ENCODE results near the gene CHST11. TPM values are rescaled to one million over a fixed set of nuclear protein-coding genes. Genes with fewer than 3 reads are reported as not detected.

The CHST11 gene
- total RNA-seq, 2 donors from 2014 or later = 36.2 to 61.7 TPM

- H3K4me1 Mint-ChIP-seq = peaks cover 64% of the 10 kb centered on the region
- ATAC-seq (replicated peaks) = no peak
- H3K9me3 Mint-ChIP-seq = no peaks in the 10 kb centered on the region
- no peak overlapping the region for H3K4me3 Mint-ChIP-seq
- peaks cover 10% of the 10 kb centered on the region for H3K36me3 Mint-ChIP-seq (ENCODE audit: low read depth)
- H3K27me3 Mint-ChIP-seq = no peaks in the 10 kb centered on the region
- H3K27ac Mint-ChIP-seq = no peak overlapping the region
These were observed 31.6 kb downstream of the CHST11 start for GRCh38 chr12:104488374-104488773.

- peak overlapping the region; percentile 60 for H3K27ac Mint-ChIP-seq
- H3K27me3 Mint-ChIP-seq = no peaks in the 10 kb centered on the region
- H3K36me3 Mint-ChIP-seq (ENCODE audit: low read depth) = no peaks in the 10 kb centered on the region
- peaks cover 63% of the 10 kb centered on the region for H3K4me1 Mint-ChIP-seq
- ATAC-seq (replicated peaks) = no peak
- H3K9me3 Mint-ChIP-seq = no peaks in the 10 kb centered on the region
- H3K4me3 Mint-ChIP-seq = peak overlapping the region; percentile 59
These were observed 33.4 kb downstream of the CHST11 start for GRCh38 chr12:104490186-104490585.

GRCh38 chr12:104490850-104491249, 34.1 kb downstream of the CHST11 start:
- Mint-ChIP-seq H3K4me1 (peaks cover 60% of the 10 kb centered on the region), H3K27me3 (no peaks in the 10 kb centered on the region), H3K36me3 (ENCODE audit: low read depth) (no peaks in the 10 kb centered on the region), H3K4me3 (peak overlapping the region; percentile 59), H3K9me3 (no peaks in the 10 kb centered on the region), H3K27ac (peak overlapping the region; percentile 60)
- ATAC-seq (replicated peaks) = no peak

- no peaks in the 10 kb centered on the region for H3K9me3 Mint-ChIP-seq
- H3K27ac Mint-ChIP-seq = peak overlapping the region; percentile 93
- peak overlapping the region; percentile 79 for H3K4me3 Mint-ChIP-seq
- H3K36me3 Mint-ChIP-seq (ENCODE audit: low read depth) = peaks cover 5% of the 10 kb centered on the region
- no peak for ATAC-seq (replicated peaks)
- H3K4me1 Mint-ChIP-seq = peaks cover 61% of the 10 kb centered on the region
- H3K27me3 Mint-ChIP-seq = no peaks in the 10 kb centered on the region
These were observed 36.7 kb downstream of the CHST11 start for GRCh38 chr12:104493496-104493895.

GRCh38 chr12:104494137-104494792, 37.5 kb downstream of the CHST11 start:
- Mint-ChIP-seq H3K36me3 (ENCODE audit: low read depth) (peaks cover 5% of the 10 kb centered on the region), H3K4me1 (peaks cover 68% of the 10 kb centered on the region), H3K9me3 (no peaks in the 10 kb centered on the region), H3K27ac (peak overlapping the region; percentile 93), H3K27me3 (no peaks in the 10 kb centered on the region), H3K4me3 (peak overlapping the region; percentile 79)
- peak; percentile 82 for ATAC-seq (replicated peaks)

GRCh38 chr12:104494793-104495158, 38.0 kb downstream of the CHST11 start:
- H3K4me3 Mint-ChIP-seq = peak overlapping the region; percentile 79
- peaks cover 71% of the 10 kb centered on the region for H3K4me1 Mint-ChIP-seq
- peak; percentile 65 for ATAC-seq (replicated peaks)
- no peaks in the 10 kb centered on the region for H3K9me3 Mint-ChIP-seq
- H3K27me3 Mint-ChIP-seq = no peaks in the 10 kb centered on the region
- peak overlapping the region; percentile 93 for H3K27ac Mint-ChIP-seq
- H3K36me3 Mint-ChIP-seq (ENCODE audit: low read depth) = peaks cover 5% of the 10 kb centered on the region

- peak overlapping the region; percentile 93 for H3K27ac Mint-ChIP-seq
- H3K9me3 Mint-ChIP-seq = no peaks in the 10 kb centered on the region
- no peaks in the 10 kb centered on the region for H3K27me3 Mint-ChIP-seq
- H3K4me3 Mint-ChIP-seq = peak overlapping the region; percentile 79
- H3K4me1 Mint-ChIP-seq = peaks cover 66% of the 10 kb centered on the region
- H3K36me3 Mint-ChIP-seq (ENCODE audit: low read depth) = peaks cover 5% of the 10 kb centered on the region
- no peak for ATAC-seq (replicated peaks)
These were observed 39.0 kb downstream of the CHST11 start for GRCh38 chr12:104495786-104496185.

- ATAC-seq (replicated peaks) = no peak
- H3K36me3 Mint-ChIP-seq (ENCODE audit: low read depth) = peaks cover 5% of the 10 kb centered on the region
- peak overlapping the region; percentile 79 for H3K4me3 Mint-ChIP-seq
- no peaks in the 10 kb centered on the region for H3K9me3 Mint-ChIP-seq
- H3K27ac Mint-ChIP-seq = peak overlapping the region; percentile 93
- H3K27me3 Mint-ChIP-seq = no peaks in the 10 kb centered on the region
- peaks cover 62% of the 10 kb centered on the region for H3K4me1 Mint-ChIP-seq
These were observed 39.6 kb downstream of the CHST11 start for GRCh38 chr12:104496336-104496735.

- H3K4me3 Mint-ChIP-seq = peak overlapping the region; percentile 67
- no peaks in the 10 kb centered on the region for H3K27me3 Mint-ChIP-seq
- H3K4me1 Mint-ChIP-seq = peaks cover 61% of the 10 kb centered on the region
- H3K9me3 Mint-ChIP-seq = no peaks in the 10 kb centered on the region
- ATAC-seq (replicated peaks) = peak; percentile 57
- peak overlapping the region; percentile 93 for H3K27ac Mint-ChIP-seq
- peaks cover 5% of the 10 kb centered on the region for H3K36me3 Mint-ChIP-seq (ENCODE audit: low read depth)
These were observed 41.6 kb downstream of the CHST11 start for GRCh38 chr12:104498211-104498801.

- no peaks in the 10 kb centered on the region for H3K9me3 Mint-ChIP-seq
- H3K36me3 Mint-ChIP-seq (ENCODE audit: low read depth) = peaks cover 5% of the 10 kb centered on the region
- H3K27ac Mint-ChIP-seq = peak overlapping the region; percentile 40
These were observed 43.1 kb downstream of the CHST11 start for GRCh38 chr12:104499668-104500332.

GRCh38 chr12:104501115-104501514, 44.4 kb downstream of the CHST11 start:
- Mint-ChIP-seq H3K9me3 (no peaks in the 10 kb centered on the region), H3K4me3 (peak overlapping the region; percentile 20), H3K27me3 (no peaks in the 10 kb centered on the region), H3K36me3 (ENCODE audit: low read depth) (peaks cover 5% of the 10 kb centered on the region), H3K4me1 (peaks cover 51% of the 10 kb centered on the region), H3K27ac (peak overlapping the region; percentile 40)
- ATAC-seq (replicated peaks) = no peak

More at GRCh38 chr12:104499668-104500332, 43.1 kb downstream of the CHST11 start:
- H3K4me1 Mint-ChIP-seq = peaks cover 53% of the 10 kb centered on the region
- no peak for ATAC-seq (replicated peaks)
- peak overlapping the region; percentile 15 for H3K4me3 Mint-ChIP-seq
- H3K27me3 Mint-ChIP-seq = no peaks in the 10 kb centered on the region

GRCh38 chr12:104501660-104502059, 44.9 kb downstream of the CHST11 start:
- H3K9me3 Mint-ChIP-seq = no peaks in the 10 kb centered on the region
- no peaks in the 10 kb centered on the region for H3K27me3 Mint-ChIP-seq
- H3K36me3 Mint-ChIP-seq (ENCODE audit: low read depth) = peaks cover 5% of the 10 kb centered on the region
- peaks cover 53% of the 10 kb centered on the region for H3K4me1 Mint-ChIP-seq
- peak; percentile 62 for ATAC-seq (replicated peaks)
- peak overlapping the region; percentile 20 for H3K4me3 Mint-ChIP-seq
- peak overlapping the region; percentile 48 for H3K27ac Mint-ChIP-seq

GRCh38 chr12:104502217-104502616, 45.5 kb downstream of the CHST11 start:
- Mint-ChIP-seq H3K27me3 (no peaks in the 10 kb centered on the region), H3K36me3 (ENCODE audit: low read depth) (peaks cover 3% of the 10 kb centered on the region), H3K27ac (peak overlapping the region; percentile 48), H3K4me1 (peaks cover 51% of the 10 kb centered on the region), H3K4me3 (no peak overlapping the region), H3K9me3 (no peaks in the 10 kb centered on the region)
- ATAC-seq (replicated peaks) = no peak

- H3K4me1 Mint-ChIP-seq = peaks cover 51% of the 10 kb centered on the region
- H3K27ac Mint-ChIP-seq = no peak overlapping the region
- H3K27me3 Mint-ChIP-seq = no peaks in the 10 kb centered on the region
- H3K9me3 Mint-ChIP-seq = no peaks in the 10 kb centered on the region
- no peak overlapping the region for H3K4me3 Mint-ChIP-seq
- H3K36me3 Mint-ChIP-seq (ENCODE audit: low read depth) = no peaks in the 10 kb centered on the region
- no peak for ATAC-seq (replicated peaks)
These were observed 45.9 kb downstream of the CHST11 start for GRCh38 chr12:104502638-104503037.

GRCh38 chr12:104503191-104503590, 46.4 kb downstream of the CHST11 start:
- H3K4me1 Mint-ChIP-seq = peaks cover 53% of the 10 kb centered on the region
- ATAC-seq (replicated peaks) = no peak
- no peaks in the 10 kb centered on the region for H3K9me3 Mint-ChIP-seq
- no peaks in the 10 kb centered on the region for H3K36me3 Mint-ChIP-seq (ENCODE audit: low read depth)
- no peak overlapping the region for H3K4me3 Mint-ChIP-seq
- no peaks in the 10 kb centered on the region for H3K27me3 Mint-ChIP-seq
- no peak overlapping the region for H3K27ac Mint-ChIP-seq

All from activated T-helper 17 cell treated with anti-CD3 and anti-CD28 coated beads, Interleukin-2, amount 50 U/mL, for 72 hours (primary cell).